ENCODE data around the gene PTPRJ.

GRCh38 chr11:48169717-48170116 is 189.4 kb downstream of the PTPRJ start:
- no peak for TF ChIP-seq CTCF (IDR thresholded peaks at IDR 0.05 in 8 of 11, conservative IDR thresholded peaks at IDR 0.05 in 3 of 11)
- peak; percentile 17 to 51 (median 29) for TF ChIP-seq POLR2AphosphoS5 (IDR thresholded peaks at IDR 0.05)
